ENCODE data around the gene HEBP2. TPM values are rescaled to one million over a fixed set of nuclear protein-coding genes. Genes with fewer than 3 reads are reported as not detected.
"Not testable (repeated sequence)": the region's sequence is repeated elsewhere in the genome, so short reads cannot be mapped to it uniquely, and the experiment has no call there.

The HEBP2 gene
- total RNA-seq, 1 experiment from 2014 or later: 10.7 TPM

- DNase-seq (ENCODE audit: low spot score): no peak
Measured at GRCh38 chr6:138424004-138424904, 20.2 kb downstream of the HEBP2 start.

- DNase-seq (ENCODE audit: low spot score): not testable (repeated sequence)
Measured at GRCh38 chr6:138425256-138425655, 21.2 kb downstream of the HEBP2 start.

- no peak for DNase-seq (ENCODE audit: low spot score)
Measured at GRCh38 chr6:138426500-138427123, 22.6 kb downstream of the HEBP2 start.

GRCh38 chr6:138427701-138428100 lies 23.7 kb downstream of the HEBP2 start:
- no peak for DNase-seq (ENCODE audit: low spot score)

- no peak for DNase-seq (ENCODE audit: low spot score)
Measured at GRCh38 chr6:138428944-138429598, 25.0 kb downstream of the HEBP2 start.

GRCh38 chr6:138429761-138430160 lies 25.7 kb downstream of the HEBP2 start:
- no peak for DNase-seq (ENCODE audit: low spot score)

- DNase-seq (ENCODE audit: low spot score): no peak
Measured at GRCh38 chr6:138430361-138431145, 26.5 kb downstream of the HEBP2 start.

- no peak for DNase-seq (ENCODE audit: low spot score)
Measured at GRCh38 chr6:138431256-138432062, 27.4 kb downstream of the HEBP2 start.

GRCh38 chr6:138432063-138432356 lies 28.0 kb downstream of the HEBP2 start:
- DNase-seq (ENCODE audit: low spot score): no peak

GRCh38 chr6:138434096-138434495 lies 30.1 kb downstream of the HEBP2 start:
- no peak for DNase-seq (ENCODE audit: low spot score)

- no peak for DNase-seq (ENCODE audit: low spot score)
Measured at GRCh38 chr6:138434925-138435324, 30.9 kb downstream of the HEBP2 start.

GRCh38 chr6:138439546-138439945 lies 35.5 kb downstream of the HEBP2 start:
- DNase-seq (ENCODE audit: low spot score): no peak

GRCh38 chr6:138440296-138440695 lies 36.3 kb downstream of the HEBP2 start:
- DNase-seq (ENCODE audit: low spot score): no peak

GRCh38 chr6:138440758-138441357 lies 36.8 kb downstream of the HEBP2 start:
- no peak for DNase-seq (ENCODE audit: low spot score)

GRCh38 chr6:138441965-138442364 lies 37.9 kb downstream of the HEBP2 start:
- no peak for DNase-seq (ENCODE audit: low spot score)

- DNase-seq (ENCODE audit: low spot score): no peak
Measured at GRCh38 chr6:138442663-138443062, 38.6 kb downstream of the HEBP2 start.

- DNase-seq (ENCODE audit: low spot score): no peak
Measured at GRCh38 chr6:138443979-138444378, 40.0 kb downstream of the HEBP2 start.

GRCh38 chr6:138446821-138447220 lies 42.8 kb downstream of the HEBP2 start:
- no peak for DNase-seq (ENCODE audit: low spot score)

- no peak for DNase-seq (ENCODE audit: low spot score)
Measured at GRCh38 chr6:138450445-138450844, 46.4 kb downstream of the HEBP2 start.

- no peak for DNase-seq (ENCODE audit: low spot score)
Measured at GRCh38 chr6:138451043-138451442, 47.0 kb downstream of the HEBP2 start.
